GM23338 (cell line): ENCODE results near the gene ASPHD2. TPM values are rescaled to one million over a fixed set of nuclear protein-coding genes. Genes with fewer than 3 reads are reported as not detected.

Source experiments
- ATAC-seq: fragments of 200-7000 bp; cut with Tn5 transposase; 3 replicates; pipeline ENCODE4 v1.9.1; 2020
- DNase-seq: peaks from one replicate; pipeline ENCODE4 v3.0.0-alpha.2; 2015; ENCODE audit warnings: low spot score
- H2AFZ ChIP-seq: fragments of 200-600 bp; sonication (generic); 2 replicates; pipeline ENCODE4 v1.8.0; 2016; ENCODE audit warnings: antibody characterized with exemption, mild to moderate bottlenecking, moderate library complexity
- H3F3A ChIP-seq: fragments of 200-600 bp; sonication (generic); replicated peaks from 2 replicates; pipeline ENCODE4 v1.8.0; 2017; ENCODE audit warnings: antibody characterized with exemption, mixed run types, low read depth
- H3K27ac ChIP-seq: fragments of 200-600 bp; sonication (generic); 2 replicates; pipeline ENCODE4 v1.6.1; 2016; ENCODE audit warnings: low read depth
- H3K27me3 ChIP-seq: fragments of 200-600 bp; sonication (generic); 2 replicates; pipeline ENCODE4 v1.8.0; 2016; ENCODE audit warnings: mild to moderate bottlenecking, mixed run types, moderate library complexity; ENCODE audit not compliant: insufficient read depth
- H3K36me3 ChIP-seq: fragments of 200-600 bp; sonication (generic); 2 replicates; pipeline ENCODE4 v1.8.0; 2016; ENCODE audit warnings: mild to moderate bottlenecking; ENCODE audit not compliant: insufficient read depth
- H3K4me1 ChIP-seq: fragments of 200-600 bp; sonication (generic); 2 replicates; pipeline ENCODE4 v1.8.0; 2016; ENCODE audit warnings: mild to moderate bottlenecking, moderate library complexity; ENCODE audit not compliant: insufficient read depth
- H3K4me2 ChIP-seq: fragments of 200-600 bp; sonication (generic); 2 replicates; pipeline ENCODE4 v1.7.1; 2017; ENCODE audit warnings: mixed run types
- H3K4me3 ChIP-seq: fragments of 200-600 bp; sonication (generic); 2 replicates; pipeline ENCODE4 v1.6.1; 2016; ENCODE audit warnings: mixed run types
- H3K79me2 ChIP-seq: fragments of 200-600 bp; sonication (generic); replicated peaks from 2 replicates; pipeline ENCODE4 v1.8.0; 2017; ENCODE audit warnings: mild to moderate bottlenecking; ENCODE audit not compliant: insufficient read depth
- H3K9me2 ChIP-seq: fragments of 200-600 bp; sonication (generic); 2 replicates; pipeline ENCODE4 v1.8.0; 2017; ENCODE audit not compliant: insufficient read depth
- H4K20me1 ChIP-seq: fragments of 200-600 bp; sonication (generic); replicated peaks from 2 replicates; pipeline ENCODE4 v1.8.0; 2017; ENCODE audit warnings: mild to moderate bottlenecking; ENCODE audit not compliant: insufficient read depth
- H3K27ac Mint-ChIP-seq: 2 replicates; pipeline ENCODE4 v1.8.0; 2020; ENCODE audit warnings: inconsistent platforms, mild to moderate bottlenecking, moderate library complexity, mixed read lengths
- H3K27me3 Mint-ChIP-seq: 3 replicates; pipeline ENCODE4 v1.8.0; 2022; ENCODE audit warnings: low read depth, mild to moderate bottlenecking, moderate library complexity, mixed read lengths, inconsistent platforms; ENCODE audit not compliant: insufficient read depth, poor library complexity
- H3K36me3 Mint-ChIP-seq: 3 replicates; pipeline ENCODE4 v1.8.0; 2021; ENCODE audit warnings: low read depth, mild to moderate bottlenecking, inconsistent platforms, moderate library complexity, mixed read lengths
- H3K4me1 Mint-ChIP-seq: 3 replicates; pipeline ENCODE4 v1.8.0; 2020; ENCODE audit warnings: mild to moderate bottlenecking, inconsistent platforms, mixed read lengths
- H3K4me3 Mint-ChIP-seq: 3 replicates; pipeline ENCODE4 v1.8.0; 2021; ENCODE audit warnings: moderate library complexity, mild to moderate bottlenecking, inconsistent platforms, mixed read lengths
- H3K9me3 Mint-ChIP-seq: 3 replicates; pipeline ENCODE4 v1.8.0; 2020; ENCODE audit warnings: moderate library complexity, mild to moderate bottlenecking, inconsistent platforms, mixed read lengths
- CREB1 ChIP-seq: fragments of 250-450 bp; sonication (Bioruptor Pico); IDR thresholded peaks from 2 replicates; pipeline ENCODE4 v1.5.0; 2020; ENCODE audit warnings: low read depth, mild to moderate bottlenecking, moderate library complexity
- CTCF ChIP-seq, 2 experiments: fragments of 200-600 bp in 1 of 2; sonication (generic) in 1 of 2; conservative IDR thresholded peaks; 2 replicates each; pipeline versions ENCODE4 v1.5.1 to v1.6.1; 2016 to 2017; ENCODE audit warnings: antibody characterized with exemption in 2 of 2, low read depth in 2 of 2, mild to moderate bottlenecking in 2 of 2, moderate library complexity in 1 of 2
- ETS1 ChIP-seq: IDR thresholded peaks from 2 replicates; pipeline ENCODE4 v1.6.1; 2016; ENCODE audit warnings: antibody characterized with exemption
- EZH2 ChIP-seq: fragments of 200-600 bp; sonication (generic); IDR thresholded peaks from one replicate; pipeline ENCODE4 v1.8.0; 2017; ENCODE audit warnings: antibody characterized with exemption, mild to moderate bottlenecking, low read depth; ENCODE audit not compliant: unreplicated experiment
- EZH2phosphoT487 ChIP-seq: fragments of 200-600 bp; sonication (generic); IDR thresholded peaks from one replicate; pipeline ENCODE4 v1.8.1; 2018; ENCODE audit warnings: antibody characterized with exemption; ENCODE audit not compliant: unreplicated experiment
- JUNB ChIP-seq: IDR thresholded peaks from one replicate; pipeline ENCODE4 v1.6.1; 2016; ENCODE audit warnings: antibody characterized with exemption; ENCODE audit not compliant: unreplicated experiment
- POLR2AphosphoS5 ChIP-seq: IDR thresholded peaks from 2 replicates; pipeline ENCODE4 v1.6.1; 2016; ENCODE audit warnings: antibody characterized with exemption, low read depth
- REST ChIP-seq: IDR thresholded peaks from one replicate; pipeline ENCODE4 v1.6.1; 2018; ENCODE audit warnings: antibody characterized with exemption; ENCODE audit not compliant: unreplicated experiment
- STAT1 ChIP-seq: IDR thresholded peaks from one replicate; pipeline ENCODE4 v1.6.1; 2016; ENCODE audit warnings: antibody characterized with exemption; ENCODE audit not compliant: unreplicated experiment
- ZNF114 ChIP-seq: fragments of 250-450 bp; sonication (Bioruptor Pico); IDR thresholded peaks from 2 replicates; pipeline ENCODE4 v1.5.0; 2020; ENCODE audit warnings: mild to moderate bottlenecking, moderate library complexity
- ZNF331 ChIP-seq: fragments of 250-450 bp; sonication (Bioruptor Pico); IDR thresholded peaks from 2 replicates; pipeline ENCODE4 v1.5.0; 2020; ENCODE audit warnings: low read depth, mild to moderate bottlenecking, moderate library complexity
- ZNF462 ChIP-seq: fragments of 250-450 bp; sonication (Bioruptor Pico); IDR thresholded peaks from 2 replicates; pipeline ENCODE4 v1.5.0; 2020; ENCODE audit warnings: mild to moderate bottlenecking, moderate library complexity
- polyA plus RNA-seq: library from polyadenylated mRNA; unstranded; fragments of >200 nt; fragmentation: Nextera tagmentation; extraction: Ambion mirVana; gene quantifications from 2 replicates; pipeline ENCODE4 v1.2.1, GENCODE V29; 2016
- total RNA-seq: library from RNA; depleted of rRNA; stranded (reverse); fragments of >200 nt; shearing (Covaris generic); gene quantifications from 2 replicates; pipeline ENCODE4 v1.2.3, GENCODE V29; 2014

ASPHD2 gene
- total and polyA plus RNA-seq, 2 experiments from 2014 or later = 6.0 to 9.3 TPM

GRCh38 chr22:26481112-26481693, 52.1 kb downstream of the ASPHD2 start (continued):
- TF ChIP-seq CTCF (conservative IDR thresholded peaks at IDR 0.05; ENCODE audit: low read depth in 2 of 2) (no peak), CREB1 (CRISPR knock-in tag) (no peak), EZH2phosphoT487 (no peak), POLR2AphosphoS5 (no peak), JUNB (no peak), ETS1 (no peak), EZH2 (no peak)

GRCh38 chr22:26481694-26482093, 52.6 kb downstream of the ASPHD2 start:
- Histone ChIP-seq H3K9me2 (no peaks in the 10 kb centered on the region), H3F3A (peaks cover 20% of the 10 kb centered on the region), H3K27ac (0 out of 2 replicates have a peak overlapping the region, but pooled peaks have one; percentile 52), H3K27me3 (no peaks in the 10 kb centered on the region), H2AFZ (no peak overlapping the region), H4K20me1 (peaks cover 12% of the 10 kb centered on the region), H3K4me3 (peak overlapping the region; percentile 33; the same call in 1 of the 2 replicates), H3K79me2 (peaks cover 73% of the 10 kb centered on the region), H3K4me2 (peak overlapping the region; percentile 41; the same call in 1 of the 2 replicates), H3K4me1 (peaks cover 27% of the 10 kb centered on the region), H3K36me3 (peaks cover 24% of the 10 kb centered on the region)
- Mint-ChIP-seq H3K27me3 (peaks cover 2% of the 10 kb centered on the region), H3K36me3 (peaks cover 29% of the 10 kb centered on the region), H3K4me1 (peaks cover 43% of the 10 kb centered on the region), H3K9me3 (0 out of 3 replicates have a peak, but pooled peaks cover 2% of the 10 kb centered on the region), H3K27ac (no peak overlapping the region), H3K4me3 (peak overlapping the region; percentile 98)
- DNase-seq (no peak), ATAC-seq (no peak)
- TF ChIP-seq REST (no peak), EZH2phosphoT487 (no peak), ZNF114 (no peak), ZNF462 (CRISPR knock-in tag) (no peak), STAT1 (no peak), ZNF331 (no peak), EZH2 (no peak), CREB1 (CRISPR knock-in tag) (no peak)
